ENCODE measurements around the gene NCOA1. TPM values are rescaled to one million over a fixed set of nuclear protein-coding genes. Genes with fewer than 3 reads are reported as not detected.

Gene NCOA1
- total RNA-seq, 1 donor from 2014 or later = 29.0 TPM

DNA sequence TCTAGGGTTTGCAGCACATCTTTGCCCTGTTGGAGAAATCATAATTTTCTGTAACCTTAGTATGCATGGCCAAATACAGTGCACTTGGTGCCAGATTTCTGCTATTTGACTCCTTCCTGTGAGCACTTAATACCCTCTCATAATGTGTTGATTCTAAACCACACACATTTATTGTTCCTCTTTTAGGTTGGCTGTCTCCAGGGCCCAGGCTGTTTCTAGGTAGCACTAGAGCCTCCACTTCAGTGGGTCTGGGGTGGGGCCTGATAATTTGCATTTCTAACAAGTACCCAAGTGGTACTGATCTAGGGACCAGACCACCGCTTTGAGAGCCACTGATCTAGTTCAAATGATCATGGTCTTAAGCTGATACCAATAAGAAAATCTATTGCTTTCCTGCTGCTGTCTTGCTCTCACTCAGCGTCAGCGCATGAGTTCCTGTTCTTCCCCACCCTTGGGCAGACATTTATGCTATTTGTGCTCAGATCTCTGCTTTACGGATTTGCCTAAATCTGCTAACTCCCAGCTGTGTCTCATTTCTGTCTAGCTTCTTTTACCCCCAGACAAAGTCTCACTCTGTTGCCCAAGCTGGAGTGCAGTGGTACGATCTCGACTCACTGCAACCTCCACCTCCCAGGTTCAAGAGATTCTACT is 294.7 kb downstream of the NCOA1 start:
- Mint-ChIP-seq H3K4me3 (ENCODE audit: unreplicated experiment) (no peak overlapping the region), H3K9me3 (ENCODE audit: unreplicated experiment) (no peaks in the 10 kb centered on the region), H3K27ac (ENCODE audit: unreplicated experiment) (no peak overlapping the region), H3K27me3 (ENCODE audit: unreplicated experiment) (no peaks in the 10 kb centered on the region), H3K36me3 (ENCODE audit: unreplicated experiment) (peaks cover 7% of the 10 kb centered on the region), H3K4me1 (ENCODE audit: unreplicated experiment) (peaks cover 2% of the 10 kb centered on the region)
- no peak for DNase-seq (ENCODE audit: extremely low spot score, unreplicated experiment)
- TF ChIP-seq, protein P1, sequence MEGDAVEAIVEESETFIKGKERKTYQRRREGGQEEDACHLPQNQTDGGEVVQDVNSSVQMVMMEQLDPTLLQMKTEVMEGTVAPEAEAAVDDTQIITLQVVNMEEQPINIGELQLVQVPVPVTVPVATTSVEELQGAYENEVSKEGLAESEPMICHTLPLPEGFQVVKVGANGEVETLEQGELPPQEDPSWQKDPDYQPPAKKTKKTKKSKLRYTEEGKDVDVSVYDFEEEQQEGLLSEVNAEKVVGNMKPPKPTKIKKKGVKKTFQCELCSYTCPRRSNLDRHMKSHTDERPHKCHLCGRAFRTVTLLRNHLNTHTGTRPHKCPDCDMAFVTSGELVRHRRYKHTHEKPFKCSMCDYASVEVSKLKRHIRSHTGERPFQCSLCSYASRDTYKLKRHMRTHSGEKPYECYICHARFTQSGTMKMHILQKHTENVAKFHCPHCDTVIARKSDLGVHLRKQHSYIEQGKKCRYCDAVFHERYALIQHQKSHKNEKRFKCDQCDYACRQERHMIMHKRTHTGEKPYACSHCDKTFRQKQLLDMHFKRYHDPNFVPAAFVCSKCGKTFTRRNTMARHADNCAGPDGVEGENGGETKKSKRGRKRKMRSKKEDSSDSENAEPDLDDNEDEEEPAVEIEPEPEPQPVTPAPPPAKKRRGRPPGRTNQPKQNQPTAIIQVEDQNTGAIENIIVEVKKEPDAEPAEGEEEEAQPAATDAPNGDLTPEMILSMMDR (IDR thresholded peaks at IDR 0.05) = no peak

DNA sequence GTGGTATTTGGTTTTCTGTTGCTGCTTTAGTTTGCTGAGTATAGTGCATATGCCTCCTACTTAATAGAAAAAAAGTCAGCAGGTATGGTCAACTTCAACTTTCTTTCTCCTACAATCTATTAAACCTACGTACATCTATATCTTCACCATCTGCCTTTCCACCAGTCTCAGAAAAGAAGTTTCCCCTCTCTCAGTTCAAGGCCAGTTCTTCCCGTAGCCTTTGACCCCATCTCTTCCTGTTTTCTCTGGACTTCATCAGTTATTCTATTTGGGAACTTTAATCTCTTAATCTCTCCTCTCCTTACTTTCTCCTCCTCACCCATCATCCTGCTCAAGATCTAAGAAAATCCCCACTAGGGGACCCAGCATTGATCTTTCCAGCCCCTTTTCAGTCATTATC is 296.5 kb downstream of the NCOA1 start:
- H3K4me3 Mint-ChIP-seq (ENCODE audit: unreplicated experiment) = no peak overlapping the region

DNA sequence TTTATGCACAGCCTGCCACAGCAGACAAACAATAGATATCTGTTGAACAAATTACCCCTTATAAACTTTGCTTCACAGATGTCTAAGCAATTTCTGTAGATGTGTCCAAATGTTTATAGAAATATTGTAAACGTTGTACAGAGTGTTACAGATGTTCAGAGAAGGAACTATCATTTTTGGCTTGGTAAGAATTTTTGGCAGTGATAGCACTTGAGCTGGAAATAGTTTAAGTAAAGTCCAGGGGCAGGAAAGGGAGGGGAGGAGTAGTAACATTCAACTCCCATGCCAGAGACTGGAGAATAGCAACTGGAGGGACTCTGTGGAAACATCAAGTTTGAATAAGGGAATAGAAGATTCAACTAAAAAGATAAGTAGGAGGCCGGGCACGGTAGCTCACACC is 297.8 kb downstream of the NCOA1 start:
- H3K9me3 Mint-ChIP-seq (ENCODE audit: unreplicated experiment) = no peaks in the 10 kb centered on the region
- H3K27me3 Mint-ChIP-seq (ENCODE audit: unreplicated experiment) = no peaks in the 10 kb centered on the region
- no peak overlapping the region for H3K4me3 Mint-ChIP-seq (ENCODE audit: unreplicated experiment)
- peaks cover 7% of the 10 kb centered on the region for H3K36me3 Mint-ChIP-seq (ENCODE audit: unreplicated experiment)
- TF ChIP-seq, protein P1 (IDR thresholded peaks at IDR 0.05) = no peak
- no peak for DNase-seq (ENCODE audit: extremely low spot score, unreplicated experiment)
- H3K4me1 Mint-ChIP-seq (ENCODE audit: unreplicated experiment) = peaks cover 13% of the 10 kb centered on the region
- no peak overlapping the region for H3K27ac Mint-ChIP-seq (ENCODE audit: unreplicated experiment)

More for the DNA sequence above, 296.5 kb downstream of the NCOA1 start:
- Mint-ChIP-seq H3K36me3 (ENCODE audit: unreplicated experiment) (peaks cover 7% of the 10 kb centered on the region), H3K27ac (ENCODE audit: unreplicated experiment) (no peak overlapping the region), H3K27me3 (ENCODE audit: unreplicated experiment) (no peaks in the 10 kb centered on the region), H3K9me3 (ENCODE audit: unreplicated experiment) (no peaks in the 10 kb centered on the region), H3K4me1 (ENCODE audit: unreplicated experiment) (peaks cover 7% of the 10 kb centered on the region)
- DNase-seq (ENCODE audit: extremely low spot score, unreplicated experiment) = no peak
- TF ChIP-seq, protein P1 (IDR thresholded peaks at IDR 0.05) = no peak

DNA sequence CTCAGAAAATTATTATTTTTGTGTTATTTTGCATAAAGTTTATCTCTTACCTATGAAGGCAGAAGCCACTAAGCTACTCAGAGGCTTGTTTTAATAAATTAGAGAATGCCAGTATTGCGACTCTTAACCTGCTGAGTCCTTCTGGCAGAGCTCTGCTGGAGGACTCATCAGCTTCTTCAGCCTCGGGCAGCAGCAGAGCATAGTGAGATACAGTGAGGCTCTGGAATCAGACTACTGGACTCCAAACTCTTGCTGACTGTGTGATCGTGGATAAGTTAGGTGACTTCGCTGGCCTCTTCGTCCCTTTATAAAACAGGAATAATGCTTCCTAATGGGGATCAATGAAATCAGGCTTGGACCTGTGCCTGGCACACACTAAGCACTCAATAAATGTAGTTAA is 300.4 kb downstream of the NCOA1 start:
- Mint-ChIP-seq H3K27me3 (ENCODE audit: unreplicated experiment) (no peaks in the 10 kb centered on the region), H3K9me3 (ENCODE audit: unreplicated experiment) (no peaks in the 10 kb centered on the region), H3K4me3 (ENCODE audit: unreplicated experiment) (no peak overlapping the region), H3K4me1 (ENCODE audit: unreplicated experiment) (peaks cover 27% of the 10 kb centered on the region), H3K27ac (ENCODE audit: unreplicated experiment) (no peak overlapping the region), H3K36me3 (ENCODE audit: unreplicated experiment) (peaks cover 7% of the 10 kb centered on the region)
- TF ChIP-seq, protein P1 (IDR thresholded peaks at IDR 0.05) = no peak
- peak; percentile 40 for DNase-seq (ENCODE audit: extremely low spot score, unreplicated experiment)

DNA sequence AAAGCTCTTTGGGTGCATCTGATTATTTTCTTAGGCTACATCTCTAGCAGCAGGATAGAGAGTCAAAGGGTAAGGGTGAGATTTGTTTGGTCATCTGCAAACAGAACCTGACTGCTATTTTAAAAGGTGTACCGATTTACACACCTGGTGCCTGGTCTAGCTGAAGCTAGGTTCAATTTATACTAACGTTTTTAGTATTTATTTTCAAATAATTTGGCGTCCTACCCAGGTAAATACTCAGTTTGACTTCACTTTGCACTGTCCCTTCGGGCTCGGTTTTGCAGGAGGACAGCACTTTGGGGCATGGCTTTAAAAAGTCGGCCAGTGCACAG is 301.5 kb downstream of the NCOA1 start:
- Mint-ChIP-seq H3K9me3 (ENCODE audit: unreplicated experiment) (no peaks in the 10 kb centered on the region), H3K4me1 (ENCODE audit: unreplicated experiment) (peaks cover 27% of the 10 kb centered on the region), H3K4me3 (ENCODE audit: unreplicated experiment) (peak overlapping the region; percentile 96)

More for the DNA sequence above, 301.5 kb downstream of the NCOA1 start:
- TF ChIP-seq, protein P1 (IDR thresholded peaks at IDR 0.05) = no peak
- Mint-ChIP-seq H3K27ac (ENCODE audit: unreplicated experiment) (peak overlapping the region; percentile 100), H3K36me3 (ENCODE audit: unreplicated experiment) (peaks cover 8% of the 10 kb centered on the region), H3K27me3 (ENCODE audit: unreplicated experiment) (no peaks in the 10 kb centered on the region)
- no peak for DNase-seq (ENCODE audit: extremely low spot score, unreplicated experiment)

Data from osteocyte (in vitro differentiated cells).